HEK293 (cell line): ENCODE measurements around the gene PSD2.
A peak's percentile ranks its signal among the peaks of the same experiment; 100 is the strongest.

Experiments
- BCL11A ChIP-seq: fragments of 450-650 bp; formaldehyde crosslinking; IDR thresholded peaks from 2 replicates; pipeline ENCODE4 v1.5.1; 2016; ENCODE audit warnings: low read depth, missing biosample characterization, missing genetic modification characterization
- EGR2 ChIP-seq: fragments of 450-650 bp; formaldehyde crosslinking; IDR thresholded peaks from 2 replicates; pipeline ENCODE4 v1.5.1; 2016; ENCODE audit warnings: low read depth, missing biosample characterization, missing genetic modification characterization
- GLIS1 ChIP-seq: fragments of 450-650 bp; formaldehyde crosslinking; IDR thresholded peaks from 2 replicates; pipeline ENCODE4 v1.5.1; 2016; ENCODE audit warnings: missing biosample characterization, missing genetic modification characterization
- HOXA7 ChIP-seq: sonication (generic); formaldehyde crosslinking; IDR thresholded peaks from 2 replicates; pipeline ENCODE4 v1.8.1; 2022; ENCODE audit warnings: missing genetic modification reagents, borderline replicate concordance
- HOXD13 ChIP-seq: sonication (generic); formaldehyde crosslinking; IDR thresholded peaks from 2 replicates; pipeline ENCODE4 v1.8.0; 2022; ENCODE audit warnings: missing genetic modification reagents, borderline replicate concordance
- SP3 ChIP-seq: fragments of 450-650 bp; formaldehyde crosslinking; IDR thresholded peaks from 2 replicates; pipeline ENCODE4 v1.5.1; 2016; ENCODE audit warnings: missing biosample characterization, missing genetic modification characterization
- TCF7L2 ChIP-seq: IDR thresholded peaks from 2 replicates; pipeline ENCODE4 v1.6.1; 2011; ENCODE audit warnings: low read depth, mild to moderate bottlenecking, inconsistent platforms, low read length, moderate library complexity, borderline replicate concordance
- WT1 ChIP-seq: fragments of 450-650 bp; formaldehyde crosslinking; IDR thresholded peaks from 2 replicates; pipeline ENCODE4 v1.5.1; 2016; ENCODE audit warnings: missing biosample characterization, missing genetic modification characterization
- ZFHX2 ChIP-seq: fragments of 450-650 bp; formaldehyde crosslinking; conservative IDR thresholded peaks from 2 replicates; pipeline ENCODE4 v1.5.1; 2016; ENCODE audit warnings: missing biosample characterization, missing genetic modification characterization
- ZNF132 ChIP-seq: fragments of 450-650 bp; formaldehyde crosslinking; IDR thresholded peaks from 2 replicates; pipeline ENCODE4 v1.5.1; 2017; ENCODE audit warnings: missing biosample characterization, missing genetic modification characterization, borderline replicate concordance
- ZNF146 ChIP-seq: fragments of 450-650 bp; formaldehyde crosslinking; IDR thresholded peaks from 2 replicates; pipeline ENCODE4 v1.5.1; 2016; ENCODE audit warnings: missing biosample characterization, missing genetic modification characterization
- ZNF248 ChIP-seq: fragments of 450-650 bp; formaldehyde crosslinking; IDR thresholded peaks from 2 replicates; pipeline ENCODE4 v1.5.1; 2017; ENCODE audit warnings: missing biosample characterization, missing genetic modification characterization
- ZNF324 ChIP-seq: fragments of 450-650 bp; formaldehyde crosslinking; IDR thresholded peaks from 2 replicates; pipeline ENCODE4 v1.5.1; 2016; ENCODE audit warnings: missing biosample characterization, missing genetic modification characterization
- ZNF501 ChIP-seq: fragments of 450-650 bp; formaldehyde crosslinking; IDR thresholded peaks from 2 replicates; pipeline ENCODE4 v1.5.1; 2016; ENCODE audit warnings: missing biosample characterization, missing genetic modification characterization
- ZNF571 ChIP-seq: fragments of 450-650 bp; formaldehyde crosslinking; IDR thresholded peaks from 2 replicates; pipeline ENCODE4 v1.5.0; 2017; ENCODE audit warnings: missing biosample characterization, missing genetic modification characterization
- ZNF76 ChIP-seq: fragments of 450-650 bp; formaldehyde crosslinking; IDR thresholded peaks from 2 replicates; pipeline ENCODE4; 2016; ENCODE audit warnings: low read depth, missing biosample characterization, missing genetic modification characterization, borderline replicate concordance
- ZSCAN23 ChIP-seq: fragments of 450-650 bp; formaldehyde crosslinking; IDR thresholded peaks from 2 replicates; pipeline ENCODE4 v1.5.1; 2016; ENCODE audit warnings: missing biosample characterization, missing genetic modification characterization
- TF ChIP-seq, protein P1 (sequence below): fragments of 450-650 bp; formaldehyde crosslinking; IDR thresholded peaks from 2 replicates; pipeline ENCODE4 v1.5.1; 2016; ENCODE audit warnings: missing biosample characterization, missing genetic modification characterization
- TF ChIP-seq, protein P2 (sequence below): fragments of 450-650 bp; IDR thresholded peaks from 2 replicates; pipeline ENCODE4 v1.5.1; 2018; ENCODE audit warnings: missing biosample characterization, mild to moderate bottlenecking, missing genetic modification characterization
- TF ChIP-seq, protein P3 (sequence below): fragments of 450-650 bp; formaldehyde crosslinking; IDR thresholded peaks from 2 replicates; pipeline ENCODE4 v1.5.1; 2016; ENCODE audit warnings: missing biosample characterization, missing genetic modification characterization
- TF ChIP-seq, protein P4 (sequence below): fragments of 450-650 bp; formaldehyde crosslinking; conservative IDR thresholded peaks from 2 replicates; pipeline ENCODE4 v1.5.1; 2016; ENCODE audit warnings: low read depth, missing biosample characterization, missing genetic modification characterization
- TF ChIP-seq, protein P5 (sequence below): fragments of 450-650 bp; formaldehyde crosslinking; IDR thresholded peaks from 2 replicates; pipeline ENCODE4 v1.5.1; 2016; ENCODE audit warnings: missing biosample characterization, missing genetic modification characterization
- TF ChIP-seq, protein P6 (sequence below): fragments of 450-650 bp; formaldehyde crosslinking; IDR thresholded peaks from 2 replicates; pipeline ENCODE4 v1.5.1; 2016; ENCODE audit warnings: missing biosample characterization, missing genetic modification characterization

The PSD2 gene

DNA sequence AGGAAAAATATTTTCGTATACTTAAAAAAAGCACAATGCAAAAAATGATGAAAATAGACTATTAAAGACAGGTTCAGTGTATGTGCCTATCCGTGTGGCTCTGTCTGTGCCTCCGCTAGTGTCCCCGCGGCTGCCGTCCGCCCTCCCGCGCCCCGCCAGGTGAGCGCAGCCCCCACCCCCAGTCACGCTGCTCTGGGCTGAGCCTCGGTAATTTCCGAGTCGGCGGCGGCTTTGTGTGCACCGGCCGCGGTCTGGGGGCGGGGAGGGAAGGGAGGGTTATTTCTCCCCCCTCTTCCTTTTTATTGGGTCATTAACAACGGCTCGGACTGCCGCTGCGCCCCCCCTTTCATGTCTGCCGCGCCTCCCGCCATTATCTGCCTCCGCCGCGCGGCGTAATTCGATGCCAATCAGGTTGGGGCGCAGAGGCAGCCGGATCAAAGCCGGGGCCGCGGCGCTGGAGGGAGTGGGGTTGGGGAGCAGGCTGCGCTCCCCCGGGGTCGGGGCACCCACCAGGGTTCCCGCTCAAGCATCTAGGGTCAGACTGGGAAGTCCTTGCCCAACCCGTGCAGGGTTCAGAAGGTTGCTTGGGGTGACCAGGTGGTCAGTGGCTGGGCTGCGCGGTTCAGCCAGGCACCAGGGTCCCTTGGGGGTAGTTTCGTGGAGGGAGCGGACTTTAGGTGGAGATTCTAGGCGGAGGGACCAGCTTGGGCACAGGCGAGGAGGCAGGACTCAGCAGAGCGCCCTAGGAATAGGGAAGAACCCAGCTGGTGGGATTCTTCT lies 39.5 kb upstream of the PSD2 start (continued):
- TF ChIP-seq, protein P1, sequence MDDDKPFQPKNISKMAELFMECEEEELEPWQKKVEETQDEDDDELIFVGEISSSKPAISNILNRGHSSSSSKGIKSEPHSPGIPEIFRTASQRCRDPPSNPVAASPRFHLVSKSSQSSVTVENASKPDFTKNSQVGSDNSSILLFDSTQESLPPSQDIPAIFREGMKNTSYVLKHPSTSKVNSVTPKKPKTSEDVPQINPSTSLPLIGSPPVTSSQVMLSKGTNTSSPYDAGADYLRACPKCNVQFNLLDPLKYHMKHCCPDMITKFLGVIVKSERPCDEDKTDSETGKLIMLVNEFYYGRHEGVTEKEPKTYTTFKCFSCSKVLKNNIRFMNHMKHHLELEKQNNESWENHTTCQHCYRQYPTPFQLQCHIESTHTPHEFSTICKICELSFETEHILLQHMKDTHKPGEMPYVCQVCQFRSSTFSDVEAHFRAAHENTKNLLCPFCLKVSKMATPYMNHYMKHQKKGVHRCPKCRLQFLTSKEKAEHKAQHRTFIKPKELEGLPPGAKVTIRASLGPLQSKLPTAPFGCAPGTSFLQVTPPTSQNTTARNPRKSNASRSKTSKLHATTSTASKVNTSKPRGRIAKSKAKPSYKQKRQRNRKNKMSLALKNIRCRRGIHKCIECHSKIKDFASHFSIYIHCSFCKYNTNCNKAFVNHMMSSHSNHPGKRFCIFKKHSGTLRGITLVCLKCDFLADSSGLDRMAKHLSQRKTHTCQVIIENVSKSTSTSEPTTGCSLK (tag by site-specific recombination): no peak
- TF ChIP-seq ZNF76 (tag by site-specific recombination): peak; percentile 41; the same call in 1 of the 2 replicates
- TF ChIP-seq ZNF132: no peak
- peak; percentile 80 for TF ChIP-seq WT1 (tag by site-specific recombination)
- TF ChIP-seq ZNF248 (tag by site-specific recombination): no peak
- TF ChIP-seq, protein P2, sequence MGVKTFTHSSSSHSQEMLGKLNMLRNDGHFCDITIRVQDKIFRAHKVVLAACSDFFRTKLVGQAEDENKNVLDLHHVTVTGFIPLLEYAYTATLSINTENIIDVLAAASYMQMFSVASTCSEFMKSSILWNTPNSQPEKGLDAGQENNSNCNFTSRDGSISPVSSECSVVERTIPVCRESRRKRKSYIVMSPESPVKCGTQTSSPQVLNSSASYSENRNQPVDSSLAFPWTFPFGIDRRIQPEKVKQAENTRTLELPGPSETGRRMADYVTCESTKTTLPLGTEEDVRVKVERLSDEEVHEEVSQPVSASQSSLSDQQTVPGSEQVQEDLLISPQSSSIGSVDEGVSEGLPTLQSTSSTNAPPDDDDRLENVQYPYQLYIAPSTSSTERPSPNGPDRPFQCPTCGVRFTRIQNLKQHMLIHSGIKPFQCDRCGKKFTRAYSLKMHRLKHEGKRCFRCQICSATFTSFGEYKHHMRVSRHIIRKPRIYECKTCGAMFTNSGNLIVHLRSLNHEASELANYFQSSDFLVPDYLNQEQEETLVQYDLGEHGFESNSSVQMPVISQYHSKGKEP (tag by site-specific recombination): no peak
- TF ChIP-seq, protein P3, sequence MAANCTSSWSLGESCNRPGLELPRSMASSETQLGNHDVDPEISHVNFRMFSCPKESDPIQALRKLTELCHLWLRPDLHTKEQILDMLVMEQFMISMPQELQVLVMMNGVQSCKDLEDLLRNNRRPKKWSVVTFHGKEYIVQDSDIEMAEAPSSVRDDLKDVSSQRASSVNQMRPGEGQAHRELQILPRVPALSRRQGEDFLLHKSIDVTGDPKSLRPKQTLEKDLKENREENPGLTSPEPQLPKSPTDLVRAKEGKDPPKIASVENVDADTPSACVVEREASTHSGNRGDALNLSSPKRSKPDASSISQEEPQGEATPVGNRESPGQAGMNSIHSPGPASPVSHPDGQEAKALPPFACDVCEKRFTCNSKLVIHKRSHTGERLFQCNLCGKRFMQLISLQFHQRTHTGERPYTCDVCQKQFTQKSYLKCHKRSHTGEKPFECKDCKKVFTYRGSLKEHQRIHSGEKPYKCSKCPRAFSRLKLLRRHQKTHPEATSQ (tag by site-specific recombination): no peak
- TF ChIP-seq, protein P4, sequence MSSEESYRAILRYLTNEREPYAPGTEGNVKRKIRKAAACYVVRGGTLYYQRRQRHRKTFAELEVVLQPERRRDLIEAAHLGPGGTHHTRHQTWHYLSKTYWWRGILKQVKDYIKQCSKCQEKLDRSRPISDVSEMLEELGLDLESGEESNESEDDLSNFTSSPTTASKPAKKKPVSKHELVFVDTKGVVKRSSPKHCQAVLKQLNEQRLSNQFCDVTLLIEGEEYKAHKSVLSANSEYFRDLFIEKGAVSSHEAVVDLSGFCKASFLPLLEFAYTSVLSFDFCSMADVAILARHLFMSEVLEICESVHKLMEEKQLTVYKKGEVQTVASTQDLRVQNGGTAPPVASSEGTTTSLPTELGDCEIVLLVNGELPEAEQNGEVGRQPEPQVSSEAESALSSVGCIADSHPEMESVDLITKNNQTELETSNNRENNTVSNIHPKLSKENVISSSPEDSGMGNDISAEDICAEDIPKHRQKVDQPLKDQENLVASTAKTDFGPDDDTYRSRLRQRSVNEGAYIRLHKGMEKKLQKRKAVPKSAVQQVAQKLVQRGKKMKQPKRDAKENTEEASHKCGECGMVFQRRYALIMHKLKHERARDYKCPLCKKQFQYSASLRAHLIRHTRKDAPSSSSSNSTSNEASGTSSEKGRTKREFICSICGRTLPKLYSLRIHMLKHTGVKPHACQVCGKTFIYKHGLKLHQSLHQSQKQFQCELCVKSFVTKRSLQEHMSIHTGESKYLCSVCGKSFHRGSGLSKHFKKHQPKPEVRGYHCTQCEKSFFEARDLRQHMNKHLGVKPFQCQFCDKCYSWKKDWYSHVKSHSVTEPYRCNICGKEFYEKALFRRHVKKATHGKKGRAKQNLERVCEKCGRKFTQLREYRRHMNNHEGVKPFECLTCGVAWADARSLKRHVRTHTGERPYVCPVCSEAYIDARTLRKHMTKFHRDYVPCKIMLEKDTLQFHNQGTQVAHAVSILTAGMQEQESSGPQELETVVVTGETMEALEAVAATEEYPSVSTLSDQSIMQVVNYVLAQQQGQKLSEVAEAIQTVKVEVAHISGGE (tag by site-specific recombination): 0 out of 2 replicates have a peak, but pooled peaks have one; percentile 16
- no peak for TF ChIP-seq HOXA7 (CRISPR knock-in tag)
- no peak for TF ChIP-seq SP3 (tag by site-specific recombination)
- no peak for TF ChIP-seq ZNF501
- no peak for TF ChIP-seq ZNF146
- TF ChIP-seq TCF7L2: peak; percentile 95
- TF ChIP-seq BCL11A (tag by site-specific recombination): no peak; the same call in 1 of the 2 replicates
- peak; percentile 93 for TF ChIP-seq ZFHX2 (tag by site-specific recombination)
- TF ChIP-seq, protein P5, sequence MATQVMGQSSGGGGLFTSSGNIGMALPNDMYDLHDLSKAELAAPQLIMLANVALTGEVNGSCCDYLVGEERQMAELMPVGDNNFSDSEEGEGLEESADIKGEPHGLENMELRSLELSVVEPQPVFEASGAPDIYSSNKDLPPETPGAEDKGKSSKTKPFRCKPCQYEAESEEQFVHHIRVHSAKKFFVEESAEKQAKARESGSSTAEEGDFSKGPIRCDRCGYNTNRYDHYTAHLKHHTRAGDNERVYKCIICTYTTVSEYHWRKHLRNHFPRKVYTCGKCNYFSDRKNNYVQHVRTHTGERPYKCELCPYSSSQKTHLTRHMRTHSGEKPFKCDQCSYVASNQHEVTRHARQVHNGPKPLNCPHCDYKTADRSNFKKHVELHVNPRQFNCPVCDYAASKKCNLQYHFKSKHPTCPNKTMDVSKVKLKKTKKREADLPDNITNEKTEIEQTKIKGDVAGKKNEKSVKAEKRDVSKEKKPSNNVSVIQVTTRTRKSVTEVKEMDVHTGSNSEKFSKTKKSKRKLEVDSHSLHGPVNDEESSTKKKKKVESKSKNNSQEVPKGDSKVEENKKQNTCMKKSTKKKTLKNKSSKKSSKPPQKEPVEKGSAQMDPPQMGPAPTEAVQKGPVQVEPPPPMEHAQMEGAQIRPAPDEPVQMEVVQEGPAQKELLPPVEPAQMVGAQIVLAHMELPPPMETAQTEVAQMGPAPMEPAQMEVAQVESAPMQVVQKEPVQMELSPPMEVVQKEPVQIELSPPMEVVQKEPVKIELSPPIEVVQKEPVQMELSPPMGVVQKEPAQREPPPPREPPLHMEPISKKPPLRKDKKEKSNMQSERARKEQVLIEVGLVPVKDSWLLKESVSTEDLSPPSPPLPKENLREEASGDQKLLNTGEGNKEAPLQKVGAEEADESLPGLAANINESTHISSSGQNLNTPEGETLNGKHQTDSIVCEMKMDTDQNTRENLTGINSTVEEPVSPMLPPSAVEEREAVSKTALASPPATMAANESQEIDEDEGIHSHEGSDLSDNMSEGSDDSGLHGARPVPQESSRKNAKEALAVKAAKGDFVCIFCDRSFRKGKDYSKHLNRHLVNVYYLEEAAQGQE (tag by site-specific recombination): peak; percentile 1; the same call in 1 of the 2 replicates
- TF ChIP-seq GLIS1 (tag by site-specific recombination): peak; percentile 73
- TF ChIP-seq, protein P6, sequence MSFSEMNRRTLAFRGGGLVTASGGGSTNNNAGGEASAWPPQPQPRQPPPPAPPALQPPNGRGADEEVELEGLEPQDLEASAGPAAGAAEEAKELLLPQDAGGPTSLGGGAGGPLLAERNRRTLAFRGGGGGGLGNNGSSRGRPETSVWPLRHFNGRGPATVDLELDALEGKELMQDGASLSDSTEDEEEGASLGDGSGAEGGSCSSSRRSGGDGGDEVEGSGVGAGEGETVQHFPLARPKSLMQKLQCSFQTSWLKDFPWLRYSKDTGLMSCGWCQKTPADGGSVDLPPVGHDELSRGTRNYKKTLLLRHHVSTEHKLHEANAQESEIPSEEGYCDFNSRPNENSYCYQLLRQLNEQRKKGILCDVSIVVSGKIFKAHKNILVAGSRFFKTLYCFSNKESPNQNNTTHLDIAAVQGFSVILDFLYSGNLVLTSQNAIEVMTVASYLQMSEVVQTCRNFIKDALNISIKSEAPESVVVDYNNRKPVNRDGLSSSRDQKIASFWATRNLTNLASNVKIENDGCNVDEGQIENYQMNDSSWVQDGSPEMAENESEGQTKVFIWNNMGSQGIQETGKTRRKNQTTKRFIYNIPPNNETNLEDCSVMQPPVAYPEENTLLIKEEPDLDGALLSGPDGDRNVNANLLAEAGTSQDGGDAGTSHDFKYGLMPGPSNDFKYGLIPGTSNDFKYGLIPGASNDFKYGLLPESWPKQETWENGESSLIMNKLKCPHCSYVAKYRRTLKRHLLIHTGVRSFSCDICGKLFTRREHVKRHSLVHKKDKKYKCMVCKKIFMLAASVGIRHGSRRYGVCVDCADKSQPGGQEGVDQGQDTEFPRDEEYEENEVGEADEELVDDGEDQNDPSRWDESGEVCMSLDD (tag by site-specific recombination): peak; percentile 86
- no peak; the same call in 1 of the 2 replicates for TF ChIP-seq ZSCAN23 (tag by site-specific recombination)
- no peak for TF ChIP-seq ZNF571
- TF ChIP-seq ZNF324 (tag by site-specific recombination): no peak
- TF ChIP-seq EGR2 (tag by site-specific recombination): peak; percentile 87
- no peak for TF ChIP-seq HOXD13 (CRISPR knock-in tag)
